Peyer's patch (tissue), 4 donors: ENCODE measurements around the gene LMF1.

Source experiments
- CTCF ChIP-seq, 6 experiments: fragments of 450-650 bp in 4 of 6; fragments of 200-600 bp in 2 of 6; sonication (generic) in 1 of 6; IDR thresholded peaks; one replicate each; pipeline ENCODE4 v1.5.1; 2017 to 2019; ENCODE audit warnings: antibody characterized with exemption in 6 of 6, mild to moderate bottlenecking in 3 of 6, moderate library complexity in 1 of 6
- POLR2A ChIP-seq, 2 donors: fragments of 450-650 bp; IDR thresholded peaks; one replicate each; pipeline ENCODE4 v1.5.1; 2017; ENCODE audit warnings: antibody characterized with exemption in 2 of 2, mild to moderate bottlenecking in 2 of 2, moderate library complexity in 2 of 2

GRCh38 chr16:959232-960040, 11.3 kb downstream of the LMF1 start:
- no peak for TF ChIP-seq CTCF (IDR thresholded peaks at IDR 0.05)
- no peak for TF ChIP-seq POLR2A (IDR thresholded peaks at IDR 0.05)
